H1 (cell line): ENCODE measurements around the gene FAM120A. TPM values are rescaled to one million over a fixed set of nuclear protein-coding genes. Genes with fewer than 3 reads are reported as not detected.

Experiments used
- CTCF ChIA-PET: fragments of 300-600 bp; sonication (Branson Sonifier 250); formaldehyde crosslinking; loops from one replicate; lab custom pipeline; 2021; ENCODE audit not compliant: partially characterized antibody; lab: Charles Lee
- POLR2A ChIA-PET: fragments of 300-600 bp; sonication (Branson Sonifier 250); formaldehyde crosslinking; loops from one replicate; lab custom pipeline; 2021; ENCODE audit warnings: inconsistent platforms; ENCODE audit not compliant: partially characterized antibody; lab: Charles Lee
- DNase-seq, 2 experiments: peaks; one replicate each; pipeline versions ENCODE4 v3.0.0 to v3.0.0-alpha.2; 2010 to 2022; ENCODE audit warnings: low spot score in 2 of 2, low read depth in 1 of 2, mixed read lengths in 1 of 2
- FAIRE-seq: peaks from 2 replicates; lab custom pipeline; 2011; peaks lifted over from hg19 to GRCh38; lab: Jason Lieb, UNC
- H2AFZ ChIP-seq: 2 replicates; pipeline ENCODE4 v1.8.1; 2012; ENCODE audit warnings: low read length, inconsistent platforms
- H2AK5ac ChIP-seq: 2 replicates; pipeline ENCODE4 v1.6.1; 2013; ENCODE audit warnings: low read depth, low read length
- H2BK120ac ChIP-seq: replicated peaks from 2 replicates; pipeline ENCODE3; 2013; ENCODE audit warnings: low read depth, low read length, inconsistent platforms
- H2BK12ac ChIP-seq: 2 replicates; pipeline ENCODE4 v1.6.1; 2013; ENCODE audit warnings: low read depth, low read length
- H2BK15ac ChIP-seq: 2 replicates; pipeline ENCODE4 v1.6.1; 2013; ENCODE audit warnings: low read length
- H2BK20ac ChIP-seq: 2 replicates; pipeline ENCODE4 v1.6.1; 2013; ENCODE audit warnings: low read length
- H2BK5ac ChIP-seq: 2 replicates; pipeline ENCODE4 v1.6.1; 2013; ENCODE audit warnings: low read depth, low read length
- H3K14ac ChIP-seq: 2 replicates; pipeline ENCODE4 v1.6.1; 2013; ENCODE audit warnings: inconsistent platforms; ENCODE audit not compliant: insufficient read length
- H3K18ac ChIP-seq: 2 replicates; pipeline ENCODE4 v1.6.1; 2013; ENCODE audit warnings: low read length; ENCODE audit errors: extremely low read depth
- H3K23ac ChIP-seq: 2 replicates; pipeline ENCODE4 v1.6.1; 2013; ENCODE audit warnings: inconsistent platforms; ENCODE audit not compliant: insufficient read length
- H3K23me2 ChIP-seq: 2 replicates; pipeline ENCODE4 v1.6.1; 2013; ENCODE audit warnings: low read depth, low read length
- H3K27ac ChIP-seq: 2 replicates; pipeline ENCODE4 v1.6.1; 2011; ENCODE audit warnings: low read depth, low read length, inconsistent platforms
- H3K27me3 ChIP-seq, 4 experiments: replicated peaks in 1 of 4; 1 replicate in 1 of 4; 2 replicates in 3 of 4; pipeline versions ENCODE4 v1.6.1 to v1.8.1; 2011 to 2013; ENCODE audit warnings: low read length in 3 of 4, mild to moderate bottlenecking in 3 of 4, inconsistent platforms in 2 of 4, mixed read lengths in 2 of 4, moderate library complexity in 1 of 4; ENCODE audit not compliant: control insufficient read depth in 3 of 4, insufficient read depth in 3 of 4; ENCODE audit errors: extremely low read depth in 1 of 4
- H3K36me3 ChIP-seq, 4 experiments: 2 replicates each; pipeline versions ENCODE4 v1.6.1 to v1.8.1; 2011 to 2013; ENCODE audit warnings: mild to moderate bottlenecking in 4 of 4, low read length in 3 of 4, moderate library complexity in 2 of 4, control low read depth in 1 of 4, inconsistent platforms in 1 of 4; ENCODE audit not compliant: insufficient read depth in 4 of 4, control insufficient read depth in 2 of 4
- H3K4ac ChIP-seq: replicated peaks from 2 replicates; pipeline ENCODE3; 2013; ENCODE audit warnings: low read length, low read depth, mixed read lengths, inconsistent platforms; ENCODE audit not compliant: insufficient read length
- H3K4me1 ChIP-seq, 4 experiments: replicated peaks in 1 of 4; 1 replicate in 1 of 4; 2 replicates in 3 of 4; pipeline versions ENCODE4 v1.6.1 to v1.8.1; 2011 to 2013; ENCODE audit warnings: low read length in 3 of 4, inconsistent platforms in 2 of 4, mixed read lengths in 1 of 4; ENCODE audit not compliant: insufficient read depth in 4 of 4, control insufficient read depth in 3 of 4
- H3K4me2 ChIP-seq, 2 experiments: 2 replicates each; pipeline versions ENCODE4 v1.6.1 to v1.8.1; 2011 to 2013; ENCODE audit warnings: low read depth in 2 of 2, low read length in 2 of 2, control low read depth in 1 of 2, inconsistent platforms in 1 of 2, mild to moderate bottlenecking in 1 of 2; ENCODE audit not compliant: insufficient read depth in 1 of 2
- H3K4me3 ChIP-seq, 4 experiments: fragments of 200-600, 300-600 bp in 1 of 4; sonication (generic), shearing (Covaris generic), sonication (Bioruptor Twin) in 1 of 4; 2 replicates each; pipeline versions ENCODE4 v1.5.1 to v1.8.1; 2011 to 2016; ENCODE audit warnings: low read length in 4 of 4, low read depth in 3 of 4, control low read depth in 2 of 4, inconsistent platforms in 2 of 4, mild to moderate bottlenecking in 2 of 4, mixed read lengths in 1 of 4, moderate library complexity in 1 of 4; ENCODE audit not compliant: insufficient read depth in 2 of 4; ENCODE audit errors: extremely low read depth in 1 of 4
- H3K56ac ChIP-seq: replicated peaks from 2 replicates; pipeline ENCODE3; 2013; ENCODE audit warnings: low read depth, mild to moderate bottlenecking, mixed read lengths, low read length, inconsistent platforms; ENCODE audit not compliant: insufficient read length
- H3K79me1 ChIP-seq: 2 replicates; pipeline ENCODE4 v1.6.1; 2013; ENCODE audit warnings: low read depth, low read length, control low read depth
- H3K79me2 ChIP-seq, 2 experiments: 2 replicates each; pipeline versions ENCODE4 v1.6.1 to v1.8.1; 2012 to 2013; ENCODE audit warnings: low read length in 2 of 2, mild to moderate bottlenecking in 2 of 2, inconsistent platforms in 1 of 2; ENCODE audit not compliant: insufficient read depth in 2 of 2, control insufficient read depth in 1 of 2
- H3K9ac ChIP-seq, 4 experiments: replicated peaks in 1 of 4; 1 replicate in 1 of 4; 2 replicates in 3 of 4; pipeline versions ENCODE4 v1.6.1 to v1.8.1; 2011 to 2013; ENCODE audit warnings: low read depth in 3 of 4, low read length in 3 of 4, control low read depth in 2 of 4, mild to moderate bottlenecking in 2 of 4, moderate library complexity in 2 of 4, inconsistent platforms in 1 of 4; ENCODE audit errors: extremely low read depth in 1 of 4
- H3K9me3 ChIP-seq, 2 experiments: 2 replicates each; pipeline versions ENCODE4 v1.6.1 to v1.8.1; 2012 to 2013; ENCODE audit warnings: mild to moderate bottlenecking in 2 of 2, moderate library complexity in 2 of 2, control low read depth in 1 of 2, inconsistent platforms in 1 of 2, low read depth in 1 of 2, low read length in 1 of 2, mixed read lengths in 1 of 2; ENCODE audit not compliant: insufficient read depth in 2 of 2
- H4K20me1 ChIP-seq, 2 experiments: replicated peaks in 1 of 2; 2 replicates each; pipeline versions ENCODE3 to v1.8.1; 2011 to 2013; ENCODE audit warnings: inconsistent platforms in 2 of 2, low read length in 2 of 2, mild to moderate bottlenecking in 1 of 2; ENCODE audit not compliant: insufficient read depth in 2 of 2, control insufficient read depth in 1 of 2
- H4K5ac ChIP-seq: 2 replicates; pipeline ENCODE4 v1.6.1; 2013; ENCODE audit warnings: low read length, low read depth, mixed read lengths, inconsistent platforms; ENCODE audit not compliant: insufficient read length
- H4K8ac ChIP-seq: 2 replicates; pipeline ENCODE4 v1.8.0; 2013; ENCODE audit warnings: mild to moderate bottlenecking, moderate library complexity, low read length, inconsistent platforms; ENCODE audit not compliant: insufficient read depth; ENCODE audit errors: extremely low read depth
- H4K91ac ChIP-seq: replicated peaks from 2 replicates; pipeline ENCODE3; 2013; ENCODE audit warnings: low read length, mixed read lengths, inconsistent platforms; ENCODE audit not compliant: insufficient read length
- BCL11A ChIP-seq, 2 experiments: IDR thresholded peaks; one replicate each; pipeline ENCODE4 v1.6.1; 2011; ENCODE audit warnings: low read depth in 2 of 2, low read length in 2 of 2, mild to moderate bottlenecking in 2 of 2
- CBX5 ChIP-seq: fragments of 300-800, 300-1000 bp; sonication (generic); IDR thresholded peaks from 2 replicates; pipeline ENCODE4 v1.7.1; 2016; ENCODE audit warnings: antibody characterized with exemption, low read length, low read depth
- CHD2 ChIP-seq: IDR thresholded peaks from 2 replicates; pipeline ENCODE4 v1.6.1; 2012; ENCODE audit warnings: low read length, improper control_type of control experiment
- CREB1 ChIP-seq: IDR thresholded peaks from 2 replicates; pipeline ENCODE4 v1.6.1; 2012; ENCODE audit warnings: inconsistent platforms
- CTBP2 ChIP-seq: IDR thresholded peaks from 2 replicates; pipeline ENCODE4 v1.7.0; 2011; ENCODE audit warnings: borderline replicate concordance, mild to moderate bottlenecking, moderate library complexity, mixed read lengths, low read length; ENCODE audit not compliant: insufficient read depth, insufficient read length
- MAFK ChIP-seq: IDR thresholded peaks from 2 replicates; pipeline ENCODE4 v1.6.1; 2012; ENCODE audit warnings: low read depth, mild to moderate bottlenecking, improper control_type of control experiment, low read length
- NRF1 ChIP-seq: IDR thresholded peaks from 2 replicates; pipeline ENCODE4 v1.6.1; 2011; ENCODE audit warnings: mild to moderate bottlenecking, low read depth, low read length, improper control_type of control experiment
- POLR2AphosphoS5 ChIP-seq: IDR thresholded peaks from 2 replicates; pipeline ENCODE4 v1.6.1; 2011; ENCODE audit warnings: low read depth, low read length
- ZNF274 ChIP-seq: IDR thresholded peaks from 2 replicates; pipeline ENCODE4 v1.7.0; 2012; ENCODE audit warnings: low read length, borderline replicate concordance; ENCODE audit errors: extremely low read depth
- WGBS, 2 experiments: shearing (Covaris generic) in 1 of 2; methylation state at CpG; one replicate each; pipeline versions ENCODE4 v1.1.6 to v1.1.7; 2013 to 2015; ENCODE audit warnings: low lambda C conversion rate in 2 of 2, mixed read lengths in 2 of 2, inconsistent platforms in 1 of 2, low coverage in 1 of 2, missing lambda C conversion rate in 1 of 2; ENCODE audit not compliant: insufficient replicate concordance in 2 of 2, insufficient coverage in 1 of 2, insufficient read length in 1 of 2; ENCODE audit errors: extremely low coverage in 1 of 2, missing lambda C conversion rate in 1 of 2; 5-methylcytosine and 5-hydroxymethylcytosine counted together
- polyA plus RNA-seq, 7 experiments: library from polyadenylated mRNA; depleted of rRNA in 3 of 7; stranded (reverse) in 5 of 7; unstranded in 2 of 7; fragments of >200 nt in 5 of 7; fragments of 200-250 nt in 2 of 7; gene quantifications; 1 replicate in 5 of 7; 2 replicates in 1 of 7; 4 replicates in 1 of 7; pipeline versions ENCODE4 v1.2.1 to v1.2.3, GENCODE V29; 2011 to 2013; ENCODE audit warnings: missing spikeins in 2 of 7, mixed read lengths in 2 of 7
- total RNA-seq: library from RNA; stranded (reverse); fragmentation: NEBNext Ultra II Directional; extraction: Animal tissue kit (Norgen Biotek cat#: 25700); gene quantifications from 2 replicates; pipeline ENCODE4 v1.2.1, GENCODE V29; 2021

Gene FAM120A
- total and polyA plus RNA-seq, 2 of the 8 experiments (the other 6 are each of a cell fraction or from before 2014, with no cell fraction given): 24.9 to 54.7 TPM

GRCh38 chr9:93406371-93406770 is 45.1 kb upstream of the FAM120A start:
- WGBS, 2 experiments: 89% methylated on average over 5 of the region's 5 CpGs; no CpG with 5 or more reads in 1 of the 2 experiments
- Histone ChIP-seq H2BK120ac (no peak overlapping the region), H3K56ac (no peak overlapping the region), H3K18ac (no peak overlapping the region), H3K4me2 (no peak overlapping the region), H2BK12ac (no peak overlapping the region), H3K23ac (no peak overlapping the region), H3K27ac (no peak overlapping the region), H4K91ac (no peak overlapping the region), H3K36me3 (no peaks in the 10 kb centered on the region), H3K4ac (no peak overlapping the region), H3K23me2 (no peaks in the 10 kb centered on the region), H3K79me1 (no peaks in the 10 kb centered on the region), H2BK20ac (no peak overlapping the region), H4K20me1 (no peaks in the 10 kb centered on the region), H3K9me3 (no peaks in the 10 kb centered on the region), H4K8ac (no peak overlapping the region), H3K9ac (no peak overlapping the region), H2BK15ac (no peak overlapping the region), H2BK5ac (no peak overlapping the region), H3K27me3 (no peaks in the 10 kb centered on the region), H3K4me1 (no peaks in the 10 kb centered on the region), H4K5ac (no peak overlapping the region), H3K14ac (no peak overlapping the region), H2AFZ (no peak overlapping the region), H2AK5ac (no peak overlapping the region), H3K4me3 (no peak overlapping the region), H3K79me2 (no peaks in the 10 kb centered on the region)
- POLR2A ChIA-PET: no interaction called here
- DNase-seq (no peak), FAIRE-seq (no peak)
- TF ChIP-seq CREB1 (no peak), CTBP2 (no peak), MAFK (no peak), NRF1 (no peak), CBX5 (no peak), CHD2 (no peak), BCL11A (IDR thresholded peaks at IDR 0.05; ENCODE audit: low read depth in 2 of 2, low read length in 2 of 2) (no peak), POLR2AphosphoS5 (no peak), ZNF274 (no peak)
- CTCF ChIA-PET: interaction anchor here (0.7 kb wide), 1 partner anchor 69 kb away, joined by 3 read pairs; no protein-coding TSS in a partner anchor
